Measurements from ENCODE around the gene HNRNPA1. TPM values are rescaled to one million over a fixed set of nuclear protein-coding genes. Genes with fewer than 3 reads are reported as not detected.
A peak's percentile ranks its signal among the peaks of the same experiment; 100 is the strongest.

HNRNPA1 gene
- total RNA-seq, 4 donors from 2014 or later = 246 to 840 (median 399) TPM

GRCh38 chr12:54299515-54300224, 19.1 kb downstream of the HNRNPA1 start:
- TF ChIP-seq POLR2A (IDR thresholded peaks at IDR 0.05) = no peak
- peak in 1 of 2 donors; percentile 43 for DNase-seq (ENCODE audit: low spot score in 2 of 2)
- no peak overlapping the region for H3K4me3 ChIP-seq (ENCODE audit: low read depth, poor library complexity, severe bottlenecking)
- intact Hi-C loops (cut with DNase I; ENCODE audit: low total_unique reads) = no loop called here
- 51 to 53% methylated on average over 8 of the region's 8 CpGs for WGBS, 2 donors

- intact Hi-C loops (cut with DNase I; ENCODE audit: low total_unique reads) = no loop called here
- TF ChIP-seq CTCF (IDR thresholded peaks at IDR 0.05) (no peak), POLR2A (IDR thresholded peaks at IDR 0.05) (no peak)
- 34 to 45% methylated on average over 3 of the region's 3 CpGs for WGBS, 2 donors
- H3K4me3 ChIP-seq (ENCODE audit: low read depth, poor library complexity, severe bottlenecking) = no peak overlapping the region
- DNase-seq (ENCODE audit: low spot score in 2 of 2) = peak in 1 of 2 donors; percentile 70
Observed at GRCh38 chr12:54300225-54300731, 19.8 kb downstream of the HNRNPA1 start.

- TF ChIP-seq POLR2A (IDR thresholded peaks at IDR 0.05) (no peak), CTCF (IDR thresholded peaks at IDR 0.05) (no peak)
Observed at GRCh38 chr12:54300732-54301427, 20.4 kb downstream of the HNRNPA1 start, which contains the start of gene NFE2. TSS of gene NFE2 (minus strand) at chr12:54301015. CDS start at chr12:54295248, 5,767 bp downstream.

GRCh38 chr12:54301428-54302048, 21.0 kb downstream of the HNRNPA1 start:
- no peak for DNase-seq (ENCODE audit: low spot score in 2 of 2)
- no peak for TF ChIP-seq CTCF (IDR thresholded peaks at IDR 0.05)
- TF ChIP-seq POLR2A (IDR thresholded peaks at IDR 0.05) = no peak
- 75 to 86% methylated on average over 1 of the region's 1 CpG for WGBS, 2 donors

More at GRCh38 chr12:54300732-54301427, 20.4 kb downstream of the HNRNPA1 start, which contains the start of gene NFE2:
- intact Hi-C loops (cut with DNase I; ENCODE audit: low total_unique reads) = no loop called here
- no peak within 1 kb of the TSS for H3K4me3 ChIP-seq (ENCODE audit: low read depth, poor library complexity, severe bottlenecking)
- WGBS, 2 donors = 13 to 17% methylated on average over 14 to 26 of the region's 26 CpGs
- peak in 1 of 2 donors; percentile 92 for DNase-seq (ENCODE audit: low spot score in 2 of 2)

GRCh38 chr12:54303640-54304039, 23.1 kb downstream of the HNRNPA1 start:
- TF ChIP-seq CTCF (IDR thresholded peaks at IDR 0.05) = no peak
- TF ChIP-seq POLR2A (IDR thresholded peaks at IDR 0.05) = no peak
- DNase-seq (ENCODE audit: low spot score in 2 of 2) = no peak
- intact Hi-C loops (cut with DNase I; ENCODE audit: low total_unique reads) = no loop called here
- no peak overlapping the region for H3K4me3 ChIP-seq (ENCODE audit: low read depth, poor library complexity, severe bottlenecking)

More at GRCh38 chr12:54301428-54302048, 21.0 kb downstream of the HNRNPA1 start:
- no peak overlapping the region for H3K4me3 ChIP-seq (ENCODE audit: low read depth, poor library complexity, severe bottlenecking)
- intact Hi-C loops (cut with DNase I; ENCODE audit: low total_unique reads) = no loop called here
